Endothelial cell (in vitro differentiated cells): ENCODE measurements around the gene NFIC. TPM values are rescaled to one million over a fixed set of nuclear protein-coding genes. Genes with fewer than 3 reads are reported as not detected.
"Not testable (repeated sequence)": the region's sequence is repeated elsewhere in the genome, so short reads cannot be mapped to it uniquely, and the experiment has no call there.

Experiments
- DNase-seq: peaks from one replicate; pipeline ENCODE4 v3.0.0; 2021; ENCODE audit warnings: low spot score
- H3K27ac Mint-ChIP-seq: one replicate; pipeline ENCODE4 v1.8.0; 2021; ENCODE audit warnings: mixed read lengths, inconsistent platforms; ENCODE audit not compliant: unreplicated experiment
- H3K27me3 Mint-ChIP-seq: one replicate; pipeline ENCODE4 v1.8.0; 2021; ENCODE audit warnings: mild to moderate bottlenecking, moderate library complexity, mixed read lengths, inconsistent platforms; ENCODE audit not compliant: unreplicated experiment
- H3K36me3 Mint-ChIP-seq: one replicate; pipeline ENCODE4 v1.8.0; 2021; ENCODE audit warnings: mild to moderate bottlenecking, low read depth, mixed read lengths, inconsistent platforms; ENCODE audit not compliant: unreplicated experiment
- H3K4me1 Mint-ChIP-seq: one replicate; pipeline ENCODE4 v1.8.0; 2021; ENCODE audit warnings: mild to moderate bottlenecking, mixed read lengths, inconsistent platforms; ENCODE audit not compliant: unreplicated experiment
- H3K4me3 Mint-ChIP-seq: one replicate; pipeline ENCODE4 v1.8.0; 2021; ENCODE audit warnings: mild to moderate bottlenecking, mixed read lengths, inconsistent platforms; ENCODE audit not compliant: unreplicated experiment
- H3K9me3 Mint-ChIP-seq: one replicate; pipeline ENCODE4 v1.8.0; 2021; ENCODE audit warnings: mixed read lengths, inconsistent platforms; ENCODE audit not compliant: unreplicated experiment
- CTCF ChIP-seq: fragments of 200-600 bp; sonication (generic); IDR thresholded peaks from one replicate; pipeline ENCODE4 v1.5.0; 2021; ENCODE audit warnings: antibody characterized with exemption; ENCODE audit not compliant: unreplicated experiment
- total RNA-seq: library from RNA; stranded (reverse); fragmentation: NEBNext Ultra II Directional; extraction: Animal tissue kit (Norgen Biotek cat#: 25700); gene quantifications from one replicate; pipeline ENCODE4 v1.2.1, GENCODE V29; 2021; ENCODE audit not compliant: unreplicated experiment

NFIC gene
- total RNA-seq, 1 donor from 2014 or later = 4.9 TPM

- H3K4me3 Mint-ChIP-seq = no peak overlapping the region
- peaks cover 2% of the 10 kb centered on the region for H3K27me3 Mint-ChIP-seq
- peaks cover 3% of the 10 kb centered on the region for H3K36me3 Mint-ChIP-seq
- peaks cover 4% of the 10 kb centered on the region for H3K4me1 Mint-ChIP-seq
- no peak for DNase-seq
- TF ChIP-seq CTCF = no peak
- H3K27ac Mint-ChIP-seq = no peak overlapping the region
- no peaks in the 10 kb centered on the region for H3K9me3 Mint-ChIP-seq
Observed at GRCh38 chr19:3452171-3452941, 86.0 kb downstream of the NFIC start.

DNA sequence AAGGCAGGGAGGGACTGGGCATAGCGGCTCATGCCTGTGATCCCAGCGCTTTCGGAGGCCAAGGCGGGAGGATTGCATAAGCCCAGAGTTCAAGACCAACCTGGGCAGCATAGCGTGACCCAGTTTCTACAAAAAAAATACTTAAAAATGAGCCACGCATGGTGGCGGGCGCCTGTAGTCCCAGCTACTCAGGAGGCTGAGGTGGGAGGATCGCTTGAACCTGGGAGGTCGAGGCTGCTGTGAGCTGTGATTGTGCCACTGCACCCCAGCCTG is 86.5 kb downstream of the NFIC start:
- not testable (repeated sequence) for H3K27me3 Mint-ChIP-seq, H3K27ac Mint-ChIP-seq, DNase-seq, H3K9me3 Mint-ChIP-seq, H3K4me3 Mint-ChIP-seq, H3K36me3 Mint-ChIP-seq, H3K4me1 Mint-ChIP-seq

DNA sequence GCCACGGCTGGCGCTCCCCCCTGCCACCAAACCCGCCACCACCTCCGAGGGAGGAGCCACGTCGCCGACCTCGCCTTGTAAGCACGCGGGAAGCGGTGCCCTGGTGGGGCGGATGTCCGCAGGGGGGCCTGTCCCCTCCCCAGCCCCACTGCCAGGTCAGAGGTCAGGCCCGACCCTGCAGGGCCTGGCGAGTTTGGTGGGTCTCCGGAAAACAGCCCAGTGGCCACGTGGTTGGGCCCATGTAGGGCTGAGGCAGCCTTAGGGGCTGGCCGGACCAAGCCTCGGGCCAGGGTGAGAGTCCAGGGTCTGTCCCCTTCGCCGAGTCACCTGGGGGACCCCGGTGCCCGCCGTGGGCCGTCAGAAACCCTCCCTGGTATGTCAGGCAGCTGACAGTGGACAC is 87.5 kb downstream of the NFIC start:
- H3K27ac Mint-ChIP-seq = no peak overlapping the region
- H3K27me3 Mint-ChIP-seq = peaks cover 4% of the 10 kb centered on the region
- no peak for TF ChIP-seq CTCF
- H3K4me1 Mint-ChIP-seq = peaks cover 4% of the 10 kb centered on the region
- H3K4me3 Mint-ChIP-seq = no peak overlapping the region
- no peaks in the 10 kb centered on the region for H3K9me3 Mint-ChIP-seq
- DNase-seq = no peak
- H3K36me3 Mint-ChIP-seq = peaks cover 3% of the 10 kb centered on the region

GRCh38 chr19:3454656-3455392 is 88.4 kb downstream of the NFIC start:
- H3K27me3 Mint-ChIP-seq = peaks cover 4% of the 10 kb centered on the region
- H3K9me3 Mint-ChIP-seq = no peaks in the 10 kb centered on the region
- no peak overlapping the region for H3K4me3 Mint-ChIP-seq
- no peak for TF ChIP-seq CTCF
- peaks cover 4% of the 10 kb centered on the region for H3K4me1 Mint-ChIP-seq
- H3K27ac Mint-ChIP-seq = no peak overlapping the region
- H3K36me3 Mint-ChIP-seq = peaks cover 3% of the 10 kb centered on the region
- DNase-seq = no peak

DNA sequence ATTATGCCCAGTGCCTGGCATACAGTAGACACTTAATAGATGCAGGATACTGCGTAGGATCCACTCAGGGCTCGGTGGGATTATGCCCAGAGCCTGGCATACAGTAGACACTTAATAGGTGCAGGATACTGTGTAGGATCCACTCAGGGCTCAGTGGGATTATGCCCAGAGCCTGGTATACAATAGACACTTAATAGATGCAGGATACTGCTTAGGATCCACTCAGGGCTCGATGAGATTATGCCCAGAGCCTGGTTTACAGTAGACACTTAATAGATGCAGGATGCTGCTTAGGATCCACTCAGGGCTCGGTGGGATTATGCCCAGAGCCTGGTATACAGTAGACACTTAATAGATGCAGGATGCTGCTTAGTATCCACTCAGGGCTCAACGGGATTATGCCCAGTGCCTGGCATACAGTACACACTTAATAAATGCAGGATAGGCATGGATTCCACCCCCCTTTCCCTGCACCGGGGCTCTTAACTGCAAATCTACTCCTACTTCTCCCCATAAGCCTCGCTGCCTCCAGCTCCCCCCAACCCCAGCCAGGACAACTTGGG is 89.1 kb downstream of the NFIC start:
- H3K27ac Mint-ChIP-seq = no peak overlapping the region
- peaks cover 3% of the 10 kb centered on the region for H3K36me3 Mint-ChIP-seq
- no peak overlapping the region for H3K4me3 Mint-ChIP-seq
- DNase-seq = no peak
- H3K4me1 Mint-ChIP-seq = peaks cover 4% of the 10 kb centered on the region
- TF ChIP-seq CTCF = no peak
- H3K27me3 Mint-ChIP-seq = peaks cover 5% of the 10 kb centered on the region
- H3K9me3 Mint-ChIP-seq = no peaks in the 10 kb centered on the region
